Measurements from ENCODE around the gene SCT. TPM values are rescaled to one million over a fixed set of nuclear protein-coding genes. Genes with fewer than 3 reads are reported as not detected.

SCT gene, protein sequence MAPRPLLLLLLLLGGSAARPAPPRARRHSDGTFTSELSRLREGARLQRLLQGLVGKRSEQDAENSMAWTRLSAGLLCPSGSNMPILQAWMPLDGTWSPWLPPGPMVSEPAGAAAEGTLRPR
- total RNA-seq: 2.9 and 3.8 TPM in 2 replicates
- long read RNA-seq: 0 reads

DNA sequence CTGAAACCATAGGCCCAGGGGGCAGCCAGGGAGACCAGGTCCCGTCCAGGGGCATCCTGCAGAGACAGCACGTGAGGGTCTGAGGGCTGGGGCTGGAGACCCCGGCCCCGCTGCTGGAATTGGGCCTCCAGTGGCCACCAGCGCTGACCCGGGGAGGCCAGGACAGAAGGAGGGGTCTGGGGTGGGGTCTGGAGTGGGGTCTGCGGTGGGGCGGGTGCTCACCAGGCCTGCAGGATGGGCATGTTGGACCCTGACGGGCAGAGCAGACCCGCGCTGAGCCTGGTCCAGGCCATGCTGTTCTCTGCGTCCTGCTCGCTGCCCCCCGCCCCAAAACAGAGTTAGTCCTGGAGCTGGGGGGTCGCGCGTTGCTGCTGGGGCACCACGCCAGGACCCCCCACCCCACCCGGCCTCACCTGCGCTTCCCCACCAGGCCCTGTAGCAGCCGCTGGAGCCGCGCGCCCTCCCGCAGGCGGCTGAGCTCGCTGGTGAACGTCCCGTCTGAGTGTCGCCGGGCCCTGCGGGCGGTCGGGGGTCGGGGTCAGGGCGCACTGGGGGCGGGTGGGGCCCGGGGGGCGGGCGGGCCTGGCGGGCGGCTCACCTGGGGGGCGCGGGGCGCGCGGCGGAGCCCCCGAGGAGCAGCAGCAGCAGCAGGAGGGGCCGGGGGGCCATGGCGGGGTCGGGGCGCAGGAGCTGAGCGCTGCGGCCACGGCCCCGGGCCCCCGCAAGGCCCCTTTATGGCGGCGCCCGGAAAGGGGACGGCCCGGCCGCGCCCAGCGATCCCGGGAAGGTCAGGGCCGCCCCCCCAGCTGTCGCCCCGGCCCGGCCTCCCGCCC lies at the start of gene SCT:
SCT (minus strand) TSS at position 707 of the 833 bp plus-strand sequence; CDS start at position 669, 38 bp downstream.
- H3K4me1 Mint-ChIP-seq (ENCODE audit: low read depth): no peaks in the 10 kb centered on the region
- DNase-seq (ENCODE audit: low spot score, unreplicated experiment): no peak

DNA sequence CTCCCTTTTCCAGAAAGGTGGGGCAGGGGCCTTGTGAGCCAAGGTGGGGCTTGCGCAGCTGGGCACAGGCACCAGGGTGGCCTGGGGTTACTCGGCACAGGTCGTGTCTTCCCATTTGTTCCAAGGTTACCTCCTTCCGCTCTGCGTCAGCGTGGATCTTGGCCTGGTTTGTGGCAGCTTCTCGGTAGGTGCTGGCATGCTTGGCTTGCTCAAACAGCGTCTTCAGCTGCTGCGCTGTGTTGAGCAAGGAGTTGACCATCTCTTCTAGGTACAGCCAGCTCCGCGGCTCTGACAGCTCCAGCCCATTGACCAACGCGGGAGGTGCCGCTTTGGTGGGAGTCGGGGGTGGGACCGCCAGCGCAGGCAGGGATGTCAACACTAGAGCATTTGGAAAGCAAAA lies 47.4 kb upstream of the SCT start:
- TF ChIP-seq, protein P1, sequence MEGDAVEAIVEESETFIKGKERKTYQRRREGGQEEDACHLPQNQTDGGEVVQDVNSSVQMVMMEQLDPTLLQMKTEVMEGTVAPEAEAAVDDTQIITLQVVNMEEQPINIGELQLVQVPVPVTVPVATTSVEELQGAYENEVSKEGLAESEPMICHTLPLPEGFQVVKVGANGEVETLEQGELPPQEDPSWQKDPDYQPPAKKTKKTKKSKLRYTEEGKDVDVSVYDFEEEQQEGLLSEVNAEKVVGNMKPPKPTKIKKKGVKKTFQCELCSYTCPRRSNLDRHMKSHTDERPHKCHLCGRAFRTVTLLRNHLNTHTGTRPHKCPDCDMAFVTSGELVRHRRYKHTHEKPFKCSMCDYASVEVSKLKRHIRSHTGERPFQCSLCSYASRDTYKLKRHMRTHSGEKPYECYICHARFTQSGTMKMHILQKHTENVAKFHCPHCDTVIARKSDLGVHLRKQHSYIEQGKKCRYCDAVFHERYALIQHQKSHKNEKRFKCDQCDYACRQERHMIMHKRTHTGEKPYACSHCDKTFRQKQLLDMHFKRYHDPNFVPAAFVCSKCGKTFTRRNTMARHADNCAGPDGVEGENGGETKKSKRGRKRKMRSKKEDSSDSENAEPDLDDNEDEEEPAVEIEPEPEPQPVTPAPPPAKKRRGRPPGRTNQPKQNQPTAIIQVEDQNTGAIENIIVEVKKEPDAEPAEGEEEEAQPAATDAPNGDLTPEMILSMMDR (IDR thresholded peaks at IDR 0.05; ENCODE audit: unreplicated experiment): no peak
- Mint-ChIP-seq H3K4me3 (ENCODE audit: low read depth) (no peak overlapping the region), H3K27ac (no peak overlapping the region), H3K9me3 (ENCODE audit: low read depth) (no peaks in the 10 kb centered on the region), H3K4me1 (ENCODE audit: low read depth) (no peaks in the 10 kb centered on the region), H3K27me3 (no peaks in the 10 kb centered on the region), H3K36me3 (ENCODE audit: insufficient read depth) (peaks cover 22% of the 10 kb centered on the region)
- DNase-seq (ENCODE audit: low spot score, unreplicated experiment): no peak

More for the DNA sequence above, at the start of gene SCT:
- peaks cover 9% of the 10 kb centered on the region for H3K36me3 Mint-ChIP-seq (ENCODE audit: insufficient read depth)
- H3K4me3 Mint-ChIP-seq (ENCODE audit: low read depth): peak within 1 kb of the TSS; percentile 14
- H3K27me3 Mint-ChIP-seq: peaks cover 23% of the 10 kb centered on the region
- H3K27ac Mint-ChIP-seq: peak within 1 kb of the TSS; percentile 62
- H3K9me3 Mint-ChIP-seq (ENCODE audit: low read depth): no peaks in the 10 kb centered on the region
- TF ChIP-seq, protein P1 (IDR thresholded peaks at IDR 0.05; ENCODE audit: unreplicated experiment): no peak

DNA sequence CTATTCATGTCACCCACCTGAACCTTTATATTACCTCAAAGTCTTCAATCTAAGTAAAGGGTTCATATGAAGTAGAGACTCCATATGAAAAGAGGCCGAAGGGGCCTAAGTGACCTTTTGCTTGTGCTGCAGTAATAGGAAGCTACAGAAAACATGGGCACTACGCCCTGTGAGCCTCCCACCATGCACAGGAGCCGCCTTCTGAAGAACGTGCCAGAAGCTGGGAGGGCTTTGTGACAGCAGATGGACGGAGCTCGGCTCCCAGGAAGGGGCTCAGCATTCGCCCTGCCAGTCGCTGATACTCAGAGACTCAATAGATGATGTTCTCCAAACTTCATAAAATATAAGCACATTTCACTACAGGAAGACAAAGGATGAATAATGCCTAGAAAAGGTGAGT lies 46.9 kb upstream of the SCT start:
- Mint-ChIP-seq H3K9me3 (ENCODE audit: low read depth) (no peaks in the 10 kb centered on the region), H3K36me3 (ENCODE audit: insufficient read depth) (peaks cover 22% of the 10 kb centered on the region), H3K4me3 (ENCODE audit: low read depth) (no peak overlapping the region), H3K27me3 (no peaks in the 10 kb centered on the region), H3K4me1 (ENCODE audit: low read depth) (no peaks in the 10 kb centered on the region), H3K27ac (no peak overlapping the region)
- no peak for DNase-seq (ENCODE audit: low spot score, unreplicated experiment)
- TF ChIP-seq, protein P1 (IDR thresholded peaks at IDR 0.05; ENCODE audit: unreplicated experiment): no peak

DNA sequence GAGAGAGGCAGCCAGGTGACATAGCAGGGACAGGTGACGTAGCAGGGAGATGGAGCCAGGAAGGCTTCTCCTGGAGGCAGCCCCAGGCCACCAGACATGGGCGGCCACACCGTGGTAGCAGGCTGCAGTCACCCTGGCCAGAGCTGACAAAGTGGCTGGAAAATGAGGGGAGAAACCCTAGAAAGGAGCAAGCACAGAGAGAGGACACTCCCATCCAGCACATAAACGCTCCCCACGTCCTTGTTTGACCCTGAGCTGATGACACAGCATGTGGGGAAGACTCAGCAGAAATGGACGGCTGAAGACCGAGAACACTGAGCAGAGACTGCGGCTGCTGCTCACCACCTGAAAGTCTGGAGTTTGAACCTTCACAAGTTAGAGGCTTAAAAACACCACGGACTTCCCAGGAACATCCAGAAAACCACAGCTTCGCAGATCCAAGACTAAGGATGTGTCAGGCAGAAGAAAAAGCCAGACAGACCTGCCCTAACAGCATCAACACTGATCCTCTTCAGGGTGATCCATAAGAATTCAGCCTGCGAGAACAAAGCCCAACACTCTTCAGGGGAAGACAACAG lies 38.8 kb upstream of the SCT start:
- H3K27ac Mint-ChIP-seq: no peak overlapping the region
- H3K4me3 Mint-ChIP-seq (ENCODE audit: low read depth): no peak overlapping the region
- H3K36me3 Mint-ChIP-seq (ENCODE audit: insufficient read depth): peaks cover 9% of the 10 kb centered on the region

More for the DNA sequence above, 38.8 kb upstream of the SCT start:
- TF ChIP-seq, protein P1 (IDR thresholded peaks at IDR 0.05; ENCODE audit: unreplicated experiment): no peak
- no peaks in the 10 kb centered on the region for H3K9me3 Mint-ChIP-seq (ENCODE audit: low read depth)
- DNase-seq (ENCODE audit: low spot score, unreplicated experiment): no peak
- H3K27me3 Mint-ChIP-seq: no peaks in the 10 kb centered on the region
- H3K4me1 Mint-ChIP-seq (ENCODE audit: low read depth): no peaks in the 10 kb centered on the region
